NT2/D1 (cell line): ENCODE measurements around the gene KREMEN1.

ENCODE experiments used
- SUZ12 ChIP-seq: IDR thresholded peaks from 2 replicates; pipeline ENCODE4 v1.6.1; 2011; ENCODE audit not compliant: insufficient read length, insufficient read depth; ENCODE audit errors: extremely low read depth
- YY1 ChIP-seq: IDR thresholded peaks from 2 replicates; pipeline ENCODE4 v1.6.1; 2011; ENCODE audit not compliant: insufficient read length, insufficient read depth
- ZNF274 ChIP-seq: IDR thresholded peaks from 2 replicates; pipeline ENCODE4 v1.6.1; 2011; ENCODE audit warnings: mild to moderate bottlenecking, low read depth, low read length

GRCh38 chr22:29106839-29107238 lies 34.0 kb downstream of the KREMEN1 start:
- no peak for TF ChIP-seq ZNF274
- no peak for TF ChIP-seq SUZ12
- no peak for TF ChIP-seq YY1
